Neural progenitor cell (in vitro differentiated cells): ENCODE measurements around the gene SMIM11.
"Not testable (repeated sequence)": the region's sequence is repeated elsewhere in the genome, so short reads cannot be mapped to it uniquely, and the experiment has no call there.

ENCODE experiments used
- EZH2 ChIP-seq: fragments of 200-600 bp; sonication (generic); IDR thresholded peaks from 2 replicates; pipeline ENCODE4 v1.6.1; 2017; ENCODE audit warnings: antibody characterized with exemption, mild to moderate bottlenecking, moderate library complexity
- EZH2phosphoT487 ChIP-seq: fragments of 200-600 bp; sonication (generic); IDR thresholded peaks from 2 replicates; pipeline ENCODE4 v1.6.1; 2017; ENCODE audit warnings: antibody characterized with exemption
- TF ChIP-seq, protein P1 (sequence below): fragments of 200-600 bp; sonication (generic); IDR thresholded peaks from 2 replicates; pipeline ENCODE4 v1.5.1; 2017; ENCODE audit warnings: antibody characterized with exemption, mild to moderate bottlenecking

DNA sequence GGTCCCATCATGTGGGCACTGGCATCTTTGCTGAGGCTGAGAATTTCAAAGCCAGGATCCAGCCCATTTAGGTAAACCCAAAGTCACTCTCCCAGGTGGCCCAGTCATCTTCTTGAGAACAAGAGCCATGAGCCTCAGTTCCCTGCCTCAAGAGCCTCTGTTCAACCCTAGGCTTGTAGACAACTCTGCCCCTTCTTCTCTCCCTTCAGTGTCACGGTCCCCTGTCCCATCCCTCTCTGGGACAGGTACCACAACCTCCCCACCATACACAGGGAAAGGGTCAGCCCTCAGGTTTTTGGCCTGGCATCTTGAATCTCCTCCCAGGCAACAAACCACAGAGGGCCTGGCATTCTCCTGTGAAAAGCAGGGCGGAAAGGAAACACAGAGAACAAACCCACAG lies 30.4 kb downstream of the SMIM11 start:
- TF ChIP-seq, protein P1, sequence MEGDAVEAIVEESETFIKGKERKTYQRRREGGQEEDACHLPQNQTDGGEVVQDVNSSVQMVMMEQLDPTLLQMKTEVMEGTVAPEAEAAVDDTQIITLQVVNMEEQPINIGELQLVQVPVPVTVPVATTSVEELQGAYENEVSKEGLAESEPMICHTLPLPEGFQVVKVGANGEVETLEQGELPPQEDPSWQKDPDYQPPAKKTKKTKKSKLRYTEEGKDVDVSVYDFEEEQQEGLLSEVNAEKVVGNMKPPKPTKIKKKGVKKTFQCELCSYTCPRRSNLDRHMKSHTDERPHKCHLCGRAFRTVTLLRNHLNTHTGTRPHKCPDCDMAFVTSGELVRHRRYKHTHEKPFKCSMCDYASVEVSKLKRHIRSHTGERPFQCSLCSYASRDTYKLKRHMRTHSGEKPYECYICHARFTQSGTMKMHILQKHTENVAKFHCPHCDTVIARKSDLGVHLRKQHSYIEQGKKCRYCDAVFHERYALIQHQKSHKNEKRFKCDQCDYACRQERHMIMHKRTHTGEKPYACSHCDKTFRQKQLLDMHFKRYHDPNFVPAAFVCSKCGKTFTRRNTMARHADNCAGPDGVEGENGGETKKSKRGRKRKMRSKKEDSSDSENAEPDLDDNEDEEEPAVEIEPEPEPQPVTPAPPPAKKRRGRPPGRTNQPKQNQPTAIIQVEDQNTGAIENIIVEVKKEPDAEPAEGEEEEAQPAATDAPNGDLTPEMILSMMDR = not testable (repeated sequence)
- not testable (repeated sequence) for TF ChIP-seq EZH2, EZH2phosphoT487
